HCT116 (cell line): Measurements from ENCODE around the gene KLK6. TPM values are rescaled to one million over a fixed set of nuclear protein-coding genes. Genes with fewer than 3 reads are reported as not detected.

Experiments
- ATAC-seq: fragments of 200-7000 bp; cut with Tn5 transposase; 2 replicates; pipeline ENCODE4 v1.9.1; 2020; ENCODE audit warnings: mild to moderate bottlenecking, moderate library complexity
- BruUV-seq: library from RNA; stranded (reverse); fragments of 400-500 nt; replicated peaks from 2 replicates; lab custom pipeline; 2021; lab: Mats Ljungman, UMichigan
- CTCF ChIA-PET: fragments of 300-600 bp; sonication (Branson Sonifier 250); formaldehyde crosslinking; loops from one replicate; lab custom pipeline; 2021; ENCODE audit warnings: antibody characterized with exemption; lab: Charles Lee
- POLR2A ChIA-PET: fragments of 300-600, 350-600 bp; sonication (Branson Sonifier 250); formaldehyde crosslinking; loops from one replicate; lab custom pipeline; 2021; ENCODE audit warnings: antibody characterized with exemption; lab: Charles Lee
- RAD21 ChIA-PET, 2 experiments: fragments of 300-600 bp; sonication (Branson Sonifier 250); formaldehyde crosslinking; loops; one replicate each; lab custom pipeline; 2023; ENCODE audit warnings: low total read pairs in 2 of 2; ENCODE audit not compliant: uncharacterized antibody in 2 of 2, unreplicated experiment in 2 of 2, low non-redundant PET in 1 of 2; lab: Charles Lee
- DNase-seq: peaks from one replicate; pipeline ENCODE4 v3.0.0-alpha.2; 2010; ENCODE audit warnings: low read depth, low spot score
- H2AFZ ChIP-seq: fragments of 200-600 bp; shearing (Covaris generic), sonication (generic); 2 replicates; pipeline ENCODE4 v1.6.1; 2017; ENCODE audit warnings: low read depth, mixed run types, mixed read lengths, antibody characterized with exemption, low read length; ENCODE audit not compliant: poor library complexity, severe bottlenecking
- H3K27ac ChIP-seq: 2 replicates; pipeline ENCODE4 v1.5.1; 2012; ENCODE audit warnings: low read depth, low read length
- H3K27me3 ChIP-seq: fragments of 200-600 bp; sonication (generic); 2 replicates; pipeline ENCODE4 v1.6.1; 2016; ENCODE audit warnings: mixed run types, low read length, mixed read lengths; ENCODE audit not compliant: insufficient read depth
- H3K36me3 ChIP-seq, 2 experiments: fragments of 200-500 bp in 1 of 2; fragments of 200-600 bp in 1 of 2; sonication (Bioruptor generic) in 1 of 2; sonication (generic) in 1 of 2; 2 replicates each; pipeline versions ENCODE4 v1.5.1 to v1.6.1; 2014 to 2016; ENCODE audit warnings: low read length in 2 of 2, inconsistent platforms in 1 of 2, mixed read lengths in 1 of 2, mixed run types in 1 of 2; ENCODE audit not compliant: insufficient read depth in 2 of 2, control insufficient read depth in 1 of 2
- H3K4me1 ChIP-seq, 2 experiments: fragments of 200-600 bp in 1 of 2; sonication (generic) in 1 of 2; 2 replicates each; pipeline versions ENCODE4 v1.5.1 to v1.6.1; 2012 to 2017; ENCODE audit warnings: low read length in 2 of 2, inconsistent platforms in 1 of 2, mild to moderate bottlenecking in 1 of 2, mixed read lengths in 1 of 2, mixed run types in 1 of 2, moderate library complexity in 1 of 2; ENCODE audit not compliant: insufficient read depth in 2 of 2, control insufficient read depth in 1 of 2
- H3K4me2 ChIP-seq: fragments of 200-600 bp; sonication (generic); 2 replicates; pipeline ENCODE4 v1.6.1; 2017; ENCODE audit warnings: mixed run types, low read length, mixed read lengths
- H3K4me3 ChIP-seq, 2 experiments: fragments of 200-600 bp in 1 of 2; sonication (generic) in 1 of 2; replicated peaks in 1 of 2; 2 replicates each; pipeline ENCODE4 v1.5.1; 2011 to 2016; ENCODE audit warnings: low read length in 2 of 2, control low read depth in 1 of 2, low read depth in 1 of 2, mild to moderate bottlenecking in 1 of 2, mixed read lengths in 1 of 2, mixed run types in 1 of 2
- H3K79me2 ChIP-seq: fragments of 200-600 bp; sonication (generic); 2 replicates; pipeline ENCODE4 v1.6.1; 2017; ENCODE audit warnings: mild to moderate bottlenecking, mixed run types, low read length, moderate library complexity, mixed read lengths; ENCODE audit not compliant: insufficient read depth
- H3K9ac ChIP-seq: fragments of 200-600 bp; sonication (generic); 2 replicates; pipeline ENCODE4 v1.6.1; 2016; ENCODE audit warnings: low read length, mixed read lengths
- H3K9me2 ChIP-seq: fragments of 200-600 bp; sonication (generic), shearing (Covaris generic); 2 replicates; pipeline ENCODE4 v1.6.1; 2017; ENCODE audit warnings: mixed run types, mild to moderate bottlenecking, moderate library complexity; ENCODE audit not compliant: insufficient read depth
- H3K9me3 ChIP-seq, 2 experiments: fragments of 200-500 bp in 1 of 2; fragments of 200-600 bp in 1 of 2; sonication (Bioruptor generic) in 1 of 2; sonication (generic) in 1 of 2; 2 replicates each; pipeline ENCODE4 v1.6.1; 2014 to 2017; ENCODE audit warnings: low read length in 2 of 2, mixed read lengths in 2 of 2, inconsistent platforms in 1 of 2, low read depth in 1 of 2, mild to moderate bottlenecking in 1 of 2, mixed run types in 1 of 2, moderate library complexity in 1 of 2; ENCODE audit not compliant: control insufficient read depth in 1 of 2, insufficient read depth in 1 of 2
- H4K20me1 ChIP-seq: fragments of 200-600 bp; sonication (generic), shearing (Covaris generic); 2 replicates; pipeline ENCODE4 v1.6.1; 2017; ENCODE audit warnings: mixed run types, mild to moderate bottlenecking, moderate library complexity; ENCODE audit not compliant: insufficient read depth
- EZH2 ChIP-seq: fragments of 200-600 bp; sonication (generic); IDR thresholded peaks from 2 replicates; pipeline ENCODE4 v1.6.1; 2017; ENCODE audit warnings: antibody characterized with exemption, mixed run types
- EZH2phosphoT487 ChIP-seq: fragments of 200-600 bp; IDR thresholded peaks from 2 replicates; pipeline ENCODE4 v1.6.1; 2018; ENCODE audit warnings: antibody characterized with exemption, borderline replicate concordance
- JUND ChIP-seq: IDR thresholded peaks from 2 replicates; pipeline ENCODE4 v1.6.1; 2012
- POLR2A ChIP-seq: IDR thresholded peaks from 2 replicates; pipeline ENCODE4 v1.7.0; 2011; ENCODE audit warnings: borderline replicate concordance; ENCODE audit not compliant: insufficient read depth, insufficient read length; ENCODE audit errors: extremely low read depth
- POLR2AphosphoS5 ChIP-seq: IDR thresholded peaks from 2 replicates; pipeline ENCODE4 v1.6.1; 2011; ENCODE audit warnings: mild to moderate bottlenecking, low read depth, low read length, moderate library complexity
- SP1 ChIP-seq: IDR thresholded peaks from 2 replicates; pipeline ENCODE4 v1.6.1; 2012; ENCODE audit warnings: low read depth
- SRF ChIP-seq: IDR thresholded peaks from 2 replicates; pipeline ENCODE4 v1.6.1; 2012; ENCODE audit warnings: low read depth
- TCF7L2 ChIP-seq: IDR thresholded peaks from 2 replicates; pipeline ENCODE4 v1.7.0; 2011; ENCODE audit warnings: borderline replicate concordance, inconsistent platforms; ENCODE audit not compliant: insufficient read depth, insufficient read length; ENCODE audit errors: extremely low read depth
- ZNF274 ChIP-seq: fragments of 200-500 bp; sonication (Bioruptor generic); IDR thresholded peaks from 2 replicates; pipeline ENCODE4 v1.6.1; 2014; ENCODE audit warnings: mild to moderate bottlenecking, low read depth, low read length, inconsistent platforms
- intact Hi-C: fragments of 100-400 bp; cut with micrococcal nuclease; formaldehyde crosslinking; loops from 2 replicates; pipeline ENCODE4 v1.10.0; 2022
- total RNA-seq: library from RNA; stranded (reverse); gene quantifications from one replicate; pipeline ENCODE4 v1.2.1, GENCODE V29; 2021; ENCODE audit not compliant: unreplicated experiment
- TF ChIP-seq, protein P1 (sequence below): IDR thresholded peaks from 2 replicates; pipeline ENCODE4 v1.6.1; 2012

KLK6 gene
- total RNA-seq, 1 experiment from 2014 or later: 40.5 TPM

DNA sequence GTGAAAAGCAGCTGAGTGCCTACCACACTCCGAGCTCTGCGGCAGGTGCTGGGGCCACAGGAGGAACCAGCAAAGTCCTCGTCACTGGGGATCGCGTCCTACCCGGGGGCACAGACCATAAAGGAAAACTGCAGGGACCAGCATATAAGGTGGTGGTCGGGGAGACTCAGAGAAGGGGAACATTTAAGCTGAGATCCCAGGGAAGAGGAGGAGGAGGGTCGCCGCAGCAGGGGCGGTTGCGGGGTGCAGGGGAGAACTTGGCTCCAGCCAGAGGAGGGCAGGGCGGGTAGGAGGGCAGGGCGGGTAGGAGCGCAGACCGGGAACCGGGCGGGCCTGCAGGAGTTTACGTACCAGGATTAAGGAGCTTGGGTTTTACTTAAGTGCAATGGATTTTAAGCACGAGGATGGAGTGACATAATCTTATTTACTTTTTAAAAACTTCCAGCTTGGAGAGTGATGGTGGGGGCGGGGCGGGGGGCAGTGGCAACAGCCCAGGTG, 57.2 kb downstream of the KLK6 start:
- ChIA-PET POLR2A (interaction anchor here (1.1 kb wide), 1 partner anchor 10 kb away, joined by 4 read pairs; no protein-coding TSS in a partner anchor), RAD21 (interaction anchor here in 1 of 2 experiments (0.7 kb wide), 1 partner anchor 117 kb away, joined by 7 read pairs; no protein-coding TSS in a partner anchor), CTCF (interaction anchor here (1.0 kb wide), 1 partner anchor 10 kb away, joined by 4 read pairs; no protein-coding TSS in a partner anchor)
- Histone ChIP-seq H4K20me1 (no peaks in the 10 kb centered on the region), H3K9me2 (no peaks in the 10 kb centered on the region), H3K9ac (no peak overlapping the region), H3K9me3 (no peaks in the 10 kb centered on the region), H3K4me1 (peaks cover 4 to 22% of the 10 kb centered on the region in 2 experiments; a peak in 3 of 4 replicates), H3K4me3 (no peak overlapping the region), H3K4me2 (no peak overlapping the region), H3K27ac (no peak overlapping the region), H2AFZ (no peak overlapping the region), H3K36me3 (no peaks in the 10 kb centered on the region), H3K79me2 (no peaks in the 10 kb centered on the region), H3K27me3 (peaks cover 9% of the 10 kb centered on the region)
- intact Hi-C loops: no loop called here
- no peak for TF ChIP-seq SRF
- TF ChIP-seq EZH2: no peak
- TF ChIP-seq, protein P1, sequence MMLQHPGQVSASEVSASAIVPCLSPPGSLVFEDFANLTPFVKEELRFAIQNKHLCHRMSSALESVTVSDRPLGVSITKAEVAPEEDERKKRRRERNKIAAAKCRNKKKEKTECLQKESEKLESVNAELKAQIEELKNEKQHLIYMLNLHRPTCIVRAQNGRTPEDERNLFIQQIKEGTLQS: no peak
- TF ChIP-seq POLR2A: no peak
- no peak for DNase-seq
- BruUV-seq: no TSS peak
- no peak for ATAC-seq

DNA sequence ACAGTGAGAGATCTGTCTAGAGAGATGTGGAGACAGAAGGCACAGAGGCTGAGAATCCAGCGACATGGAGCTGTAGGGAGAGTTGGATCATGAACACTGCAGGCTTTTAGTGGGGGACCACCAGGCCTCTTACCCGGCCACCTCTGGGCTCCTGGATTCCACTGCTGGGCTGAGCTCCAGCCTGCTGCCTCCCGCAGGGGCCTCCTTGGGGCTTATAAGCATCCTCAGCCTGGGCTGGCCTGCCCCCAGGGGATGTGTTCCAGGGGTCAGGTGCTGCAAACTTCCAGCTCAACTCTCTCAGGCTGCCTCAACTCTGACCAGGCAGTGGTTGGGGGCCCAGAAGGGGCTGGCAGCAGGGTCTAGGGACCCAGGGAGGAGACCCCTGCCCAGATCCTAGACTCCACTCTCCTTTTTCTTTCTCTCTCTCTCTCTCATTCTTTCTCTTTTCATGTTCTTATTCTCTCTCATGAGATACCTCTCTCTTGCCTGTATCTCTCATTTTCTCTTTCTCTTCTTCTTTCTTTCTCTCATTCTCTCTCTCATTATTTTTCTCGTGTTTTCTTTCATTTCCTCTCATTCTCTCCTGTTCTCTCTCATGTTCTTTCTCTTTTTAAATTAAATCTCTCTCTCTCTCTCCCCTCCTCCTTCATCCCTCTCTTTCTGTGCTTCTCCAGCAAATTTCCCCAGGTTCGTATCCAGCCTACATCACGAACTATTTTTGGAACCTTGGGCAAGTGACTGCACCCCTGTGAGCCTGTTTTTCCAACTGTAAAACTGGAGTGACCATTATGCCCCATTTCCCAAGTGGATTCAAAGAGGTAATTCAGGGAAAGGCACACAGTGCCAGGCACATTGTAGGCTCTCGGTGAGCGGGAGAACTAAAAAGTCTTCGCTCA, 57.9 kb downstream of the KLK6 start, which contains the start of gene KLK4:
Gene KLK4, minus strand, starts transcription at position 190 of the 896 bp plus-strand sequence. CDS start 657 bp downstream, outside the sequence.
- Histone ChIP-seq H3K9me2 (no peaks in the 10 kb centered on the region), H4K20me1 (no peaks in the 10 kb centered on the region), H3K4me1 (peaks cover 4 to 22% of the 10 kb centered on the region in 2 experiments; a peak in 3 of 4 replicates)
- POLR2A ChIA-PET: interaction anchor here (1.1 kb wide), 1 partner anchor 11 kb away, joined by 4 read pairs; no protein-coding TSS in a partner anchor
- BruUV-seq: no TSS peak
- TF ChIP-seq EZH2phosphoT487 (no peak), POLR2AphosphoS5 (no peak), ZNF274 (no peak), JUND (no peak), SP1 (no peak), TCF7L2 (no peak)
- TF ChIP-seq, all 23 proteins: peak for 0
- ChIA-PET RAD21 (interaction anchor here in 1 of 2 experiments (0.7 kb wide), 1 partner anchor 117 kb away, joined by 7 read pairs; no protein-coding TSS in a partner anchor), CTCF (interaction anchor here (1.0 kb wide), 1 partner anchor 11 kb away, joined by 4 read pairs; no protein-coding TSS in a partner anchor)
- Histone ChIP-seq H3K27me3 (peaks cover 9% of the 10 kb centered on the region), H3K36me3 (no peaks in the 10 kb centered on the region), H2AFZ (no peak within 1 kb of the TSS), H3K79me2 (no peaks in the 10 kb centered on the region), H3K9me3 (no peaks in the 10 kb centered on the region), H3K27ac (no peak within 1 kb of the TSS), H3K9ac (no peak within 1 kb of the TSS), H3K4me3 (no peak within 1 kb of the TSS), H3K4me2 (no peak within 1 kb of the TSS)
- ATAC-seq (no peak), DNase-seq (no peak)
- intact Hi-C loops: no loop called here
